CMK (cell line): Measurements from ENCODE around the gene DDX39A.
"Not testable (repeated sequence)": the region's sequence is repeated elsewhere in the genome, so short reads cannot be mapped to it uniquely, and the experiment has no call there.

Source experiments
- DNase-seq: peaks from one replicate; pipeline ENCODE4 v3.0.0-alpha.2; 2010; ENCODE audit warnings: low read depth

DDX39A gene

GRCh38 chr19:14408491-14409145 is 10.5 kb downstream of the DDX39A start:
- DNase-seq: no peak

- DNase-seq: no peak
Observed at GRCh38 chr19:14407605-14408484, 11.3 kb downstream of the DDX39A start.

GRCh38 chr19:14406645-14407401 is 12.3 kb downstream of the DDX39A start:
- no peak for DNase-seq

GRCh38 chr19:14405758-14406644 is 13.1 kb downstream of the DDX39A start:
- DNase-seq: peak; percentile 91

- DNase-seq: no peak
Observed at GRCh38 chr19:14405380-14405757, 13.8 kb downstream of the DDX39A start.

GRCh38 chr19:14404312-14404711 is 14.8 kb downstream of the DDX39A start:
- no peak for DNase-seq

GRCh38 chr19:14403145-14403930 is 15.8 kb downstream of the DDX39A start:
- DNase-seq: not testable (repeated sequence)

GRCh38 chr19:14402332-14403144 is 16.6 kb downstream of the DDX39A start:
- no peak for DNase-seq

GRCh38 chr19:14401468-14402195 is 17.5 kb downstream of the DDX39A start:
- no peak for DNase-seq

- no peak for DNase-seq
Observed at GRCh38 chr19:14400951-14401431, 18.1 kb downstream of the DDX39A start.

GRCh38 chr19:14397168-14397567 is 22.0 kb downstream of the DDX39A start:
- DNase-seq: not testable (repeated sequence)

- DNase-seq: not testable (repeated sequence)
Observed at GRCh38 chr19:14396730-14397129, 22.4 kb downstream of the DDX39A start.

GRCh38 chr19:14395710-14396336 is 23.3 kb downstream of the DDX39A start:
- no peak for DNase-seq

GRCh38 chr19:14395262-14395661 is 23.9 kb downstream of the DDX39A start:
- no peak for DNase-seq

GRCh38 chr19:14394167-14394566 is 25.0 kb downstream of the DDX39A start:
- DNase-seq: no peak

- DNase-seq: no peak
Observed at GRCh38 chr19:14393329-14393728, 25.8 kb downstream of the DDX39A start.

GRCh38 chr19:14391156-14391821 is 27.9 kb downstream of the DDX39A start:
- no peak for DNase-seq

GRCh38 chr19:14390548-14390947 is 28.6 kb downstream of the DDX39A start:
- no peak for DNase-seq
